Endothelial cell of umbilical vein (primary cell): ENCODE data around the gene SUGCT.

Experiments
- CTCF ChIP-seq, 2 donors: IDR thresholded peaks; 1 replicate in 1 of 2; 2 replicates in 1 of 2; pipeline ENCODE4 v1.5.1; 2011; ENCODE audit warnings: low read length in 2 of 2, mild to moderate bottlenecking in 2 of 2, moderate library complexity in 2 of 2, control low read depth in 1 of 2, inconsistent platforms in 1 of 2, low read depth in 1 of 2; ENCODE audit not compliant: insufficient read depth in 1 of 2; ENCODE audit errors: extremely low read depth in 1 of 2
- GATA2 ChIP-seq: IDR thresholded peaks from 2 replicates; pipeline ENCODE4 v1.7.0; 2011; ENCODE audit warnings: low read depth, mild to moderate bottlenecking, moderate library complexity, mixed read lengths, low read length; ENCODE audit not compliant: insufficient read length, insufficient read depth
- JUN ChIP-seq: IDR thresholded peaks from 2 replicates; pipeline ENCODE4 v1.6.1; 2011; ENCODE audit warnings: borderline replicate concordance, low read depth; ENCODE audit not compliant: insufficient read length, insufficient read depth
- POLR2AphosphoS5 ChIP-seq: IDR thresholded peaks from 2 replicates; pipeline ENCODE4 v1.6.1; 2012; ENCODE audit warnings: low read depth, mild to moderate bottlenecking, control low read depth, low read length, moderate library complexity; ENCODE audit not compliant: insufficient read depth

- TF ChIP-seq CTCF (IDR thresholded peaks at IDR 0.05; ENCODE audit: extremely low read depth in 1 of 2, insufficient read depth in 1 of 2, low read depth in 1 of 2, low read length in 2 of 2) (no peak), GATA2 (no peak), POLR2AphosphoS5 (no peak), JUN (no peak)
Observed at GRCh38 chr7:40673285-40673684, 538.5 kb downstream of the SUGCT start.
